Stimulated activated CD8-positive, alpha-beta memory T cell treated with anti-CD3 and anti-CD28 coated beads, Interleukin-4, amount 100 ng/mL, for 1 hour (primary cell): ENCODE measurements around the gene CCDC179.

Experiments used
- DNase-seq, 2 donors: peaks; one replicate each; pipeline ENCODE4 v3.0.0-alpha.2; 2020; ENCODE audit warnings: low read depth in 2 of 2, low spot score in 1 of 2

CCDC179 gene

GRCh38 chr11:22860241-22860640 is at the start of gene CCDC179:
CCDC179 (minus strand) TSS chr11:22860474; CDS start chr11:22860421, 53 bp downstream.
- DNase-seq, result no peak

- no peak for DNase-seq
Observed at GRCh38 chr11:22903782-22904181, 43.5 kb upstream of the CCDC179 start.

DNA sequence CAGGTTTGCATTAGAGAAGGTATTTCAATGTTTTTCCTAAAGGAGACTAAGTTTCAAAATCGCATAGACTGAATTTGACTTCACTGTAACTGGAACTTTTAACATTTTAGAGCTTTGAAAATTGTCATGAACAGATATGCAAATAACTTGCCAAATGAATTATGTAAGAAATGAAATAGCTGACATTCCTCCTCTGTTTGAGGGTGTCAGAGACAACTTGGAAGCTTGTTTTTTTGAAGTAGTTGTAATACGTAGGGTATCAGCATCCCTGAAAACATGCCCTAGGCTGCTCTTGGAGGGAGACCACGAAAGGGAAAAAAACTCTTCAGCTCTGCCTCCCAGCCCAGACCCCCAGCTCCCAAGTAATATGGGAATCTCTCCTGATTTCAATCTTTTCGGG is 41.3 kb upstream of the CCDC179 start:
- no peak for DNase-seq

DNA sequence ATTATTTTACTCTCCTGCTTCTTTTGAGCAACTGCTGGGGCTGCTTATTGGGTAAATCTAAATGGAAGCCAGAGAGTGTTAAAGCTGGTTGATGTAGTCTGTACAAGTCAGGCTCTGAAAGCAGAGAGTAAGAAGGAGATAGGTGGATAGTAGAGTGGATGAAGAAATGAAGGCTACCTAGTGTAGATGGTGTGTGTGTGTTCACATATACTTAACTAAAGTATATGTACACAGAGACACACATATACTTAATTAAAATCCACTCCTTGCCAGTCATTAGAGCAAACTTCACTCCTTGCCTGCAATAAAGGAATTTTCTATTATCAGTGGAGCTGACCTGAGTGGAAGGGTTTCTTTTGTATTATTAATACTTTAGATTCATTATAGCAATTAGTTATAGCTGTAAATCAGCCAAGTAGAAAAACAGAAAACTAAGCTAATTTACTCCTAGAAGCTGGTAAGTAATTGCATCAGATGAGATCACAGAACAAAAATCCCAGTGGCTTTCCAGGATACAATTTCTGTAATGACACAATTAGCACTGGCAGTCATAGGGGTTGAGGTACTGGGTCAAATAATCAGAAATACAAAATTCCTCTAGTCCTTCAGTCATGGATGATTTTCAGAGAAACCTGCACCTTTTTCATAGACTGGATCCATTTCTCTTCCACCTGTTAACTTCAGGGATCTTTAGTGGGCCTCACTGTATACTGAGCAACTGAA is 40.7 kb upstream of the CCDC179 start:
- DNase-seq, result no peak

- no peak for DNase-seq
Observed at GRCh38 chr11:22898036-22898435, 37.8 kb upstream of the CCDC179 start.

- DNase-seq, result no peak
Observed at GRCh38 chr11:22890227-22890626, 30.0 kb upstream of the CCDC179 start.

GRCh38 chr11:22884217-22884616 is 23.9 kb upstream of the CCDC179 start:
- no peak for DNase-seq

DNA sequence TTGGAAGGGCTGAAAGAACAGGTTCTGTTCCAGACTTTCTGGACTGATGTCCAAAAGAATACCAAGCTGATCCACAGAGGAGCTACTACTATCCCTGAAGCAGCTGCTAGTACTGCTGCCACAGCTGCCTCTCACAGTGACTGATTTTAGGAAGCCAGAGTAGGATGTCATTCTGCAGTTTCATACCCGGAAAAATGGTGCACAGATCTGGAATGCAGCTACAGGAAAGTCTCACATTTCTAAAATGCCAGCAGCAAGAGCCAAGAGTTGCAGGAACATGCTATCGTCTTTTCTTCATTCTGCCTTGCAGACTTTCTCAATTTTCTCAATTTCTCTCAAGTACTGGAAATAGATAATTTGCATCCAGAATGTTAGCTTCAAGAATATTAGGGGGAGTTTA is 19.4 kb upstream of the CCDC179 start:
- DNase-seq, result no peak

DNA sequence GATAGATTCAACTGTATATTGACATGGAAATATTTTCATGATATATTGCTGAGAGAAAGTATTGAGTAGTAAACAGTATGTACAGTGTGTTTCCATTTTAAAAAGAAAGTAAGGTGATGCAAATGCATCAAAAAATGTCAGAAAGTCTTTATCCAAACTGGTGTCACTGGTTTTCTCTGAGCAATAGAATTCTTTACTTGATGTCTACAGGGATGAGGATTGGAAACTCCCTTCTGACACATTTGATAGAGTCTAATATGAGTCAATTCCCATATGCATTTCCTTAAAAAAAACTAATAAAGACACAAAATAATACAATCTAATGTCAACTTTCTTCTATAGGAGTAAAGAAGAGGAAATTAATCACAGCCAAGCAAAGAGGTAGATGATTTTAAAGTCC is 18.3 kb upstream of the CCDC179 start:
- DNase-seq, result no peak

DNA sequence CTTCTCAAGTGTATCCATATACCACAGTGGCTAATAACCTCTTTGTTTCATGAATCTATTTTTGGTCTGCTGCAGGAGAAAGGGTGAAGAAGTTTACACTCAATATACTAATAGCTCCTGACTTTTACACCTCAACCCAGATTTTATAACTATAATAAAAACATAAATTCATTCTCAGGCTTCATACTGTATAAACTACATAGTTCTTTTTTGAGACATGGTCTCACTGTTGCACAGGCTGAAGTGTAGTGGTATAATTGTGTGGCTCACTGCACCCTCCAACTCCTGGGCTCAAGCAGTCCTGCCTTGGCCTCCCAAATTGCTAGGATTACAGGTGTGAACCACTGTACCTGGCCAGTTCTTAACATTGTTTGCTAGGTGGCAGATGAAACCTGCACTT is 17.8 kb upstream of the CCDC179 start:
- DNase-seq, result no peak

DNA sequence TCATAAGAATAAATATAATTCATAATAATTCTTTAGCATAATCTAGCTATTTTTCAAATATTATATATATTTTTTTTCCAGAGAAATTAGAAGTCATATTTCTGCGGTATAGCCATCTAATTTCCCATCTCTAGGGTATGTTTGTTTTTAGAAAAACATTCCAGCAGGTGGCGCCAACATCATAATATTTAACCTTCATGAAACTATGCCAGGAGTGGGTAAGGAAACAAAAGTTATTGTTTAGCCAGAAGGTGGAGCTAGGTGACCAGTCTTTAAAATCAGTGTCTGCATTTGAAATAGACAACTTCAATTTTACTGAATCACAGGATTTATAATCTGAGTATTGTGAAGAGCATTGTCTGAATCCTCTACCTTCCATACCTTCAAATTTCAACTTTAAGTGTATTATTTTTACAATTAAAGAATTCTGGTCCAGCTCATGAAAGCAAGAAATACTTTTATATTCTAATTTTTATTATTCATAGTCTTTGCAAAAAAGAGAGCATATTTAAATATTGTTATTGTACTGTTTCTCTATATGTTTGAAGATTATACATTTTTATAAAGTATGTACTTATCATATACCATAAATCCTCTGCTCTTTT is 15.7 kb upstream of the CCDC179 start:
- peak; percentile 1 to 12 for DNase-seq

GRCh38 chr11:22869325-22869724 is 9.1 kb upstream of the CCDC179 start:
- DNase-seq, result no peak

DNA sequence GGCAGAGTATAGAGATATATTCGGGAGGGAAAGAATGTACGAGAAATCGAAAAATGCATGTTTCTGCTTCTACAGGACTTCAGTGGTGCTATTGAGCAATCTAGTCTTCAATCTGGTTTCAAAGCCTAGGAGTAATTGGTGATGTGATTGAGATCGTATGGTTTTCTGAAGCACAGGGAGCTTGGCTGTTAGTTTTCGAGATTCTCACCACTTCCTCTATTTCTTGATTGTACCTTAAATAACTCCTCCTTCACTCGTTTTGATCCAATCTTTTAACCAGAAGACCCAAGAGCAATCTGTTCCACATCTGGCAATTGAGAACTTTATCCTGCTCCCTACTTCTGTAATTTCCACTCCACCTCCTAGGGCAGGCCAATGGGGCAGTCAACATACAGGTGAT is 518 bp downstream of the CCDC179 start:
- no peak for DNase-seq

GRCh38 chr11:22851477-22851876 is 8.8 kb downstream of the CCDC179 start:
- no peak for DNase-seq

- DNase-seq, result no peak
Observed at GRCh38 chr11:22846726-22847125, 13.5 kb downstream of the CCDC179 start.

DNA sequence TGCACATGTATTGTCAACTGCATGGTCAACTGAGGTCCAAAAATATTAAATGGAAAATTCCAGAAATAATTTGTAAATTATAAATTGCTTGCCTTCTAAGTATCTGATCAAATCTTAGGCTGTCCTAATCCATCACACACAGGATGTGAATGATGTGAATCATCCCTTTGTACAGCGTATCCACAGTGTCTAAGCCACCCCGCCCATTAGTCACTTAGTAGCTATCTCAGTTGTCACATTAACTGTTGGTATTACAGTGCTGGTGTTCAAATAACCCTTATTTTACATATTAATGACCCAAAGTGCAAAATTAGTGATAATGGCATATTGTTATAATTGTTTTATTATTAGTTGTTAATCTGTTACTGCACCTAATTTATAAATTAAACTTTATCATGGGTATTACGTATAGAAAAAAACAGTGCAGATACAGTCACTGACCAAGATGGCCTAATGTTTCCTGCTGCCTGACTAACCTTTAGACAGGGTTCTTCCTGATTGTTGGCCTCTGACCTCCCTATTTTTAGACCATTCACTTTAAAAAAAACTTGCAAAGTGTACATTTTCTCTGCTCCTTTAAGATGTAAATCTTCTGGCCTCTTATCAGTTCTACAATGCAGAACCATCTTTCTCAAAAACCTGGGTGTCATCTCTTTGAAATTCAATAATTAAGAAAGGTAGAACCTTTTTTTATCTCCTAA is 27.8 kb downstream of the CCDC179 start:
- DNase-seq, result no peak

- DNase-seq, result no peak
Observed at GRCh38 chr11:22830082-22830414, 30.2 kb downstream of the CCDC179 start.

- peak; percentile 85 to 88 for DNase-seq
Observed at GRCh38 chr11:22829231-22830081, 30.8 kb downstream of the CCDC179 start, which contains the start of gene SVIP. SVIP (minus strand) TSS chr11:22829801; CDS start chr11:22829748, 53 bp downstream.

GRCh38 chr11:22828373-22828772 is 31.9 kb downstream of the CCDC179 start:
- DNase-seq, result no peak

- DNase-seq, result no peak
Observed at GRCh38 chr11:22822203-22822602, 38.1 kb downstream of the CCDC179 start.

DNA sequence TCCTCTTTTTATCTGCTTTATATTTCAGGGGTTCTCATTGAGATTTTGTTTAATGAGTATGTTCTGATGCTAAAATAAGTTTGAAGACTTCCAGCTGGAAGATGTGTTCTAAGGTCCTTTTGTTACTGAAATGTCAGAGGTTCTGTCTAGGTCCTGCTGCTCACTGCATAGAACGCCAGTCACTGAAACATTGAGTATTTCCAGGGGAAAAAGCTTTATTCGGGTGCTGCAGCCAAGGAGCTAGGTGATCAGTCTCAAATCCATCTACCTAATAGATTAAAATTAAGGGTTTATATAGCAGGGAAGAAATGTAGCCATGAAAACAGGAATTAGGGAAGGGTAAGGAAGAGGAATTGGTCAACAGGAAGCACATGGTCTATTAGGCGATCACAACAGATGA is 50.4 kb downstream of the CCDC179 start:
- DNase-seq, result no peak
